ENCODE results near the gene BASP1. TPM values are rescaled to one million over a fixed set of nuclear protein-coding genes. Genes with fewer than 3 reads are reported as not detected.
"Not testable (repeated sequence)": the region's sequence is repeated elsewhere in the genome, so short reads cannot be mapped to it uniquely, and the experiment has no call there.

The BASP1 gene
- total RNA-seq, 4 donors from 2014 or later = 21.5 to 64.8 (median 26.7) TPM

- DNase-seq = no peak
- no peak overlapping the region for H3K27ac ChIP-seq
- no peaks in the 10 kb centered on the region for H3K4me1 ChIP-seq
- no peak overlapping the region for H3K4me3 ChIP-seq
- intact Hi-C loops (cut with DNase I; ENCODE audit: low total_unique reads) = no loop called here
- no peaks in the 10 kb centered on the region for H3K27me3 ChIP-seq
- H3K9me3 ChIP-seq = no peaks in the 10 kb centered on the region
- TF ChIP-seq, protein P1, sequence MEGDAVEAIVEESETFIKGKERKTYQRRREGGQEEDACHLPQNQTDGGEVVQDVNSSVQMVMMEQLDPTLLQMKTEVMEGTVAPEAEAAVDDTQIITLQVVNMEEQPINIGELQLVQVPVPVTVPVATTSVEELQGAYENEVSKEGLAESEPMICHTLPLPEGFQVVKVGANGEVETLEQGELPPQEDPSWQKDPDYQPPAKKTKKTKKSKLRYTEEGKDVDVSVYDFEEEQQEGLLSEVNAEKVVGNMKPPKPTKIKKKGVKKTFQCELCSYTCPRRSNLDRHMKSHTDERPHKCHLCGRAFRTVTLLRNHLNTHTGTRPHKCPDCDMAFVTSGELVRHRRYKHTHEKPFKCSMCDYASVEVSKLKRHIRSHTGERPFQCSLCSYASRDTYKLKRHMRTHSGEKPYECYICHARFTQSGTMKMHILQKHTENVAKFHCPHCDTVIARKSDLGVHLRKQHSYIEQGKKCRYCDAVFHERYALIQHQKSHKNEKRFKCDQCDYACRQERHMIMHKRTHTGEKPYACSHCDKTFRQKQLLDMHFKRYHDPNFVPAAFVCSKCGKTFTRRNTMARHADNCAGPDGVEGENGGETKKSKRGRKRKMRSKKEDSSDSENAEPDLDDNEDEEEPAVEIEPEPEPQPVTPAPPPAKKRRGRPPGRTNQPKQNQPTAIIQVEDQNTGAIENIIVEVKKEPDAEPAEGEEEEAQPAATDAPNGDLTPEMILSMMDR (IDR thresholded peaks at IDR 0.05) = no peak
- TF ChIP-seq POLR2A (IDR thresholded peaks at IDR 0.05) = no peak
- no peaks in the 10 kb centered on the region for H3K36me3 ChIP-seq
Measured at GRCh38 chr5:17314907-17315471, 97.6 kb downstream of the BASP1 start.

DNA sequence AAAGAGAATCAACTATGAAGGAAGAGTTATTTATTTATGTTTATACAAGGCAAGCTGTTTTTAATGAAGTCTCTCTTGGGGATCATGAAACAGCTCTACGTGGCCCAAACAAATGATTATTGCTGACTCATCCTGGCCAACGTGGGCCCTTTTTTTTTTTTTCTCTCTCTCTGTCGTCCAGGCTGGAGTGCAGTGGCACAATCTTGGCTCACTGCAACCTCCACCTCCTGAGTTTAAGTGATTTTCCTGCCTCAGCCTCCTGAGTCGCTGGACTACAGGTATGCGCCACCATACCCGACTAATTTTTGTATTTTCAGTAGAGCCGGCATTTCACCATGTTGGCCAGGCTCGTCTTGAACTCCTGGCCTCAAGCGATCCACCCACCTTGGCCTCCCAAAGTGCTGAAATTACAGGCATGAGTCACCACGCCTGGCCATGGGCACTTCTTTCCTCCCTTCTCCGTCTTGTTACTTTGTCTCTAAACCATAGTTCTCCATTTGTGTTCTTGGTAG, 98.3 kb downstream of the BASP1 start:
- intact Hi-C loops (cut with DNase I; ENCODE audit: low total_unique reads) = no loop called here
- no peaks in the 10 kb centered on the region for H3K9me3 ChIP-seq
- TF ChIP-seq, protein P1 (IDR thresholded peaks at IDR 0.05) = no peak
- TF ChIP-seq POLR2A (IDR thresholded peaks at IDR 0.05) = no peak
- H3K4me3 ChIP-seq = no peak overlapping the region
- no peaks in the 10 kb centered on the region for H3K36me3 ChIP-seq
- no peak for DNase-seq
- H3K27me3 ChIP-seq = no peaks in the 10 kb centered on the region
- no peak overlapping the region for H3K27ac ChIP-seq
- H3K4me1 ChIP-seq = no peaks in the 10 kb centered on the region

- no peaks in the 10 kb centered on the region for H3K36me3 ChIP-seq
- no peaks in the 10 kb centered on the region for H3K4me1 ChIP-seq
- DNase-seq = no peak
- no peak overlapping the region for H3K27ac ChIP-seq
- no peaks in the 10 kb centered on the region for H3K9me3 ChIP-seq
- TF ChIP-seq, protein P1 (IDR thresholded peaks at IDR 0.05) = no peak
- no peak for TF ChIP-seq POLR2A (IDR thresholded peaks at IDR 0.05)
- intact Hi-C loops (cut with DNase I; ENCODE audit: low total_unique reads) = no loop called here
- H3K27me3 ChIP-seq = no peaks in the 10 kb centered on the region
- no peak overlapping the region for H3K4me3 ChIP-seq
Measured at GRCh38 chr5:17316970-17317459, 99.6 kb downstream of the BASP1 start.

GRCh38 chr5:17317473-17317872, 100.0 kb downstream of the BASP1 start:
- Histone ChIP-seq H3K4me3 (no peak overlapping the region), H3K27me3 (no peaks in the 10 kb centered on the region), H3K36me3 (no peaks in the 10 kb centered on the region), H3K27ac (no peak overlapping the region), H3K4me1 (no peaks in the 10 kb centered on the region), H3K9me3 (no peaks in the 10 kb centered on the region)
- DNase-seq = no peak
- intact Hi-C loops (cut with DNase I; ENCODE audit: low total_unique reads) = no loop called here
- TF ChIP-seq, protein P1 (IDR thresholded peaks at IDR 0.05) = no peak
- TF ChIP-seq POLR2A (IDR thresholded peaks at IDR 0.05) = no peak

- H3K27me3 ChIP-seq; H3K36me3 ChIP-seq; intact Hi-C loops (cut with DNase I; ENCODE audit: low total_unique reads): not testable (repeated sequence)
Measured at GRCh38 chr5:17319095-17319494, 101.7 kb downstream of the BASP1 start.

More at GRCh38 chr5:17319095-17319494, 101.7 kb downstream of the BASP1 start:
- H3K4me1 ChIP-seq, H3K27ac ChIP-seq, H3K9me3 ChIP-seq, H3K4me3 ChIP-seq, DNase-seq: not testable (repeated sequence)
